Right hindlimb (tissue), 1 donor: ENCODE measurements around the gene AHNAK.

Source experiments
- DNase-seq: peaks from one replicate; pipeline ENCODE4 v3.0.0-alpha.2; 2018

The AHNAK gene

GRCh38 chr11:62432695-62433094 is 113.9 kb downstream of the AHNAK start:
- DNase-seq: no peak

GRCh38 chr11:62431171-62431901 is 115.3 kb downstream of the AHNAK start:
- DNase-seq: no peak

GRCh38 chr11:62430425-62430824 is 116.2 kb downstream of the AHNAK start:
- DNase-seq: peak; percentile 78

GRCh38 chr11:62428871-62429560 is 117.6 kb downstream of the AHNAK start:
- DNase-seq: no peak

- DNase-seq: no peak
These were observed 118.9 kb downstream of the AHNAK start for GRCh38 chr11:62427630-62428233.

GRCh38 chr11:62423012-62423411 is 123.6 kb downstream of the AHNAK start:
- DNase-seq: no peak

- DNase-seq: no peak
These were observed 124.6 kb downstream of the AHNAK start for GRCh38 chr11:62421996-62422395.

GRCh38 chr11:62420882-62421281 is 125.7 kb downstream of the AHNAK start:
- DNase-seq: no peak

- DNase-seq: no peak
These were observed 126.7 kb downstream of the AHNAK start for GRCh38 chr11:62419943-62420342.

GRCh38 chr11:62419314-62419929 is 127.2 kb downstream of the AHNAK start:
- DNase-seq: peak; percentile 61

GRCh38 chr11:62418733-62419132 is 127.9 kb downstream of the AHNAK start, which contains the start of gene SCGB1A1:
TSS of gene SCGB1A1 (plus strand) at chr11:62419033. CDS start at chr11:62419096, 63 bp downstream.
- no peak for DNase-seq

- DNase-seq: no peak
These were observed 128.5 kb downstream of the AHNAK start for GRCh38 chr11:62418136-62418535.

GRCh38 chr11:62416596-62416995 is 130.0 kb downstream of the AHNAK start:
- DNase-seq: no peak

- no peak for DNase-seq
These were observed 133.4 kb downstream of the AHNAK start for GRCh38 chr11:62413060-62413696.

GRCh38 chr11:62411524-62411923 is 135.1 kb downstream of the AHNAK start:
- peak; percentile 52 for DNase-seq

GRCh38 chr11:62410972-62411371 is 135.6 kb downstream of the AHNAK start:
- DNase-seq: no peak

GRCh38 chr11:62409831-62410230 is 136.8 kb downstream of the AHNAK start:
- no peak for DNase-seq

GRCh38 chr11:62406034-62406433 is 140.6 kb downstream of the AHNAK start:
- no peak for DNase-seq

- no peak for DNase-seq
These were observed 141.7 kb downstream of the AHNAK start for GRCh38 chr11:62404901-62405300.

GRCh38 chr11:62404435-62404834 is 142.2 kb downstream of the AHNAK start:
- no peak for DNase-seq

GRCh38 chr11:62402960-62403730 is 143.5 kb downstream of the AHNAK start:
- no peak for DNase-seq
